Ascending aorta (tissue), 2 donors: ENCODE results near the gene MYH9. TPM values are rescaled to one million over a fixed set of nuclear protein-coding genes. Genes with fewer than 3 reads are reported as not detected.

Experiments used
- DNase-seq, 2 donors: peaks; one replicate each; pipeline ENCODE4 v3.0.0-alpha.2; 2019; ENCODE audit warnings: low spot score in 2 of 2
- H3K27ac ChIP-seq, 2 donors: fragments of 200-600 bp; sonication (generic); one replicate each; pipeline ENCODE4 v1.5.1; 2016 to 2017; ENCODE audit warnings: mild to moderate bottlenecking in 1 of 2
- H3K27me3 ChIP-seq: fragments of 200-600 bp; sonication (generic); one replicate; pipeline ENCODE4 v1.5.1; 2017
- H3K36me3 ChIP-seq, 2 donors: fragments of 200-600 bp; sonication (generic); one replicate each; pipeline ENCODE4 v1.5.1; 2016
- H3K4me1 ChIP-seq, 2 donors: fragments of 200-600 bp; sonication (generic); one replicate each; pipeline ENCODE4 v1.5.1; 2016 to 2017; ENCODE audit warnings: mild to moderate bottlenecking in 1 of 2
- H3K4me3 ChIP-seq, 2 donors: fragments of 200-600 bp; sonication (generic); one replicate each; pipeline ENCODE4 v1.5.1; 2016 to 2017; ENCODE audit warnings: mild to moderate bottlenecking in 1 of 2
- H3K9me3 ChIP-seq, 2 donors: fragments of 200-600 bp; sonication (generic); one replicate each; pipeline ENCODE4 v1.5.1; 2016
- intact Hi-C: fragments of 100-400 bp; cut with DNase I; formaldehyde crosslinking; loops from one replicate; pipeline ENCODE4 v1.15.1; 2023
- total RNA-seq: library from RNA; depleted of rRNA; stranded (reverse); fragments of >200 nt; gene quantifications from one replicate; pipeline ENCODE4 v1.1.0, GENCODE V29; 2016
- TF ChIP-seq, protein P1 (sequence below), 3 experiments: fragments of 200-600 bp in 2 of 3; fragments of 450-650 bp in 1 of 3; sonication (generic) in 2 of 3; IDR thresholded peaks; one replicate each; pipeline ENCODE4 v1.5.1; 2016 to 2019; ENCODE audit warnings: antibody characterized with exemption in 3 of 3, mild to moderate bottlenecking in 1 of 3, moderate library complexity in 1 of 3

The MYH9 gene
- total RNA-seq, 1 donor from 2014 or later, result 1,114 TPM

DNA sequence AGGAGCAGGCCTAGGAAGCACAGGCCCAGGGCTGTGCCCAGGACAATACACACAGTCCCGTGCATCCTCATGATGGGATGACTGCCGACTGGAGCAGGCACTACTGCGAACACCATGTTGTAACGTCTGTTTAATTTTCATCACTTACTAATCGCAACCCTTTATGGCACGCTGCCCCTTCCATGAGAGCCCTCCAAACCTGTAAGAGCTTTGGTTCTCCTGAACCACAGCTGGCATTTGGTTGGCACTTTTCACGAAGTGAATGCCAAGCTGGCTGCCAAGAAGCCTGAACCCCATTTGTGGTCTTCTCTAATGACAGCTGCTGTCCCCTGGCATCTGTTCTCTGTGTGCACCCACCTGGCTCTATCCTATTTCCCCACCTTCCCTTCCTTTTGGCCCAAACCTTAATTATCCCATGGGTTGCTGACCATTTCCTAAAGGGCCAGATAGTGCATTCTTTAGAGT, 98.3 kb downstream of the MYH9 start:
- intact Hi-C loops, result no loop called here
- peaks cover 86 to 90% of the 10 kb centered on the region in 2 donors for H3K36me3 ChIP-seq
- no peaks in the 10 kb centered on the region for H3K27me3 ChIP-seq
- H3K4me1 ChIP-seq, result peaks cover 0 to 3% of the 10 kb centered on the region in 2 donors
- TF ChIP-seq, protein P1, sequence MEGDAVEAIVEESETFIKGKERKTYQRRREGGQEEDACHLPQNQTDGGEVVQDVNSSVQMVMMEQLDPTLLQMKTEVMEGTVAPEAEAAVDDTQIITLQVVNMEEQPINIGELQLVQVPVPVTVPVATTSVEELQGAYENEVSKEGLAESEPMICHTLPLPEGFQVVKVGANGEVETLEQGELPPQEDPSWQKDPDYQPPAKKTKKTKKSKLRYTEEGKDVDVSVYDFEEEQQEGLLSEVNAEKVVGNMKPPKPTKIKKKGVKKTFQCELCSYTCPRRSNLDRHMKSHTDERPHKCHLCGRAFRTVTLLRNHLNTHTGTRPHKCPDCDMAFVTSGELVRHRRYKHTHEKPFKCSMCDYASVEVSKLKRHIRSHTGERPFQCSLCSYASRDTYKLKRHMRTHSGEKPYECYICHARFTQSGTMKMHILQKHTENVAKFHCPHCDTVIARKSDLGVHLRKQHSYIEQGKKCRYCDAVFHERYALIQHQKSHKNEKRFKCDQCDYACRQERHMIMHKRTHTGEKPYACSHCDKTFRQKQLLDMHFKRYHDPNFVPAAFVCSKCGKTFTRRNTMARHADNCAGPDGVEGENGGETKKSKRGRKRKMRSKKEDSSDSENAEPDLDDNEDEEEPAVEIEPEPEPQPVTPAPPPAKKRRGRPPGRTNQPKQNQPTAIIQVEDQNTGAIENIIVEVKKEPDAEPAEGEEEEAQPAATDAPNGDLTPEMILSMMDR (IDR thresholded peaks at IDR 0.05), result no peak
- no peaks in the 10 kb centered on the region for H3K9me3 ChIP-seq
- H3K27ac ChIP-seq, result no peak overlapping the region
- H3K4me3 ChIP-seq, result no peak overlapping the region
- no peak for DNase-seq

DNA sequence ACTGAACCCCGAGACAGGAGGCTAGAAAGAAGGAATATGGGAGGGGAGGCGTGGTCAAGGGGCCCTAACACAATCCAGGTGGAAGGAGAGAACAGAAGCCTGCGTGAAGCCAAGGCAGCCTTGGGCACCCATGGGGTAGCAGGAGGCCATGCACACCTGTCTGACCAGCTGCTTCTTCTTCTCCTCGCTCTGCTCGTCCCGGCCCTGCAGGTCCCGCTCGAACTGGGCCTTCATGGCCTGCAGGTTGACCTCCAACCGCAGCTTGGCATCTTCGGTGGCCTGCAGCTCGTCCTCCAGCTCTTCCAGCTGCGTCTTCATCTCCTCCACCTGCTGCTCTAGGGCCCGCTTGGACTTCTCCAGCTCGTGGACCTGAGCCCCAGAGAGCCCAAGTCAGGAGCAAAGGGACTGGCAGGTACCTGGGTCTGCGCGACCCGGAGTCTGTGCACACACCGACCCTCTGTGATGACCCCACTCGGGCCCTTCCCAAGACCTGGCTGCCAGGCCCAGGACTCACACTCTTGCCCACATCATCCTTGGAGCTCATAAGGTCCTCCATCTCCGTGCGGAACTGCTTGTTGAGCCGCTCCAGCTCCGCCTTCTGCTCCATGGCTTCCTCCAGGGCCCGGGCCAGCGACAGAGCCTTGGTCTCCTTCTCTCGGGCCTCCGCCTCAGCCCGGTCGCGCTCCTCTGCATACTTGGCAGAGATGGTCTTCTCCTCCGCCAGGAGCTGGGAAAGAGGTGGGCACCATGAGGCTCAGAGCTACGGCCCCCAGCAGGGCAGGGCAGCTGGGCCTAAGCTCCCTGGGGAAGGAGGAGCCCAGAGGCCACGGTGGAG, 99.0 kb downstream of the MYH9 start:
- DNase-seq, result no peak
- TF ChIP-seq, protein P1 (IDR thresholded peaks at IDR 0.05), result no peak
- H3K4me3 ChIP-seq, result no peak overlapping the region
- peaks cover 0 to 3% of the 10 kb centered on the region in 2 donors for H3K4me1 ChIP-seq
- intact Hi-C loops, result no loop called here
- H3K9me3 ChIP-seq, result no peaks in the 10 kb centered on the region
- no peaks in the 10 kb centered on the region for H3K27me3 ChIP-seq
- peak overlapping the region in 1 of 2 donors; percentile 28 for H3K27ac ChIP-seq
- H3K36me3 ChIP-seq, result peaks cover 86 to 90% of the 10 kb centered on the region in 2 donors

DNA sequence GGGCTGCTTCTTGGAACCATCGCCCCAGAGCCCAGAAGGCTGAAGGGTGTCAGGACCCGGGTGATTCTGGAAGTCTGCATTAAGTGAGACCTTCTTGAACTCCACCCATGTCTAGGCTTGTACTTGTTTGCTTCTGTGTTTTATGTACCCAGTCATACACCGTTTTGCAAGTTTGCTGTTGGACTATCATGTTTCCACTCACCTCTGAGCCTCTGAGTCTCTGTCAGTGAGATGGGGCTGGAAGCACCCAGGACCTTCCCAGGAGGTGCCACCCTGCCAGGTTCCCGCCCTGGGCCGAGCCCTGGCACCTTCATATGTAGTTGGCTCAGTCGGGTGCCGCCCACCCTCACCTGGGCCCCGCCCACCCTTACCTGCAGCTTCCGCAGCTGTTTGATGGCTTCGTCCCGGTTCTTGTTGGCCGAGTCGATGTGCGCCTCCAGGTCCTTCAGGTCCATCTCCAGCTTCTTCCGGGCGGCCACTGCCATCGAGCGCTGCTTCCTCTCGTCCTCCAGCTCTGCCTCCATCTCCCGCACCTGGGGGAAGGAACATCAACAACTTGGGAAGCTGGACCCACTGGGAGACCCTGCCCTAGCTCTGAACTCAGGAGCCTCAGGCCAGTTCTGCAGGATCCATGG, 99.8 kb downstream of the MYH9 start:
- DNase-seq, result no peak
- TF ChIP-seq, protein P1 (IDR thresholded peaks at IDR 0.05), result no peak
- Histone ChIP-seq H3K9me3 (no peaks in the 10 kb centered on the region), H3K27me3 (no peaks in the 10 kb centered on the region), H3K36me3 (peaks cover 84 to 90% of the 10 kb centered on the region in 2 donors), H3K27ac (peak overlapping the region in 1 of 2 donors; percentile 28), H3K4me3 (no peak overlapping the region), H3K4me1 (peaks cover 0 to 3% of the 10 kb centered on the region in 2 donors)
- intact Hi-C loops, result no loop called here

DNA sequence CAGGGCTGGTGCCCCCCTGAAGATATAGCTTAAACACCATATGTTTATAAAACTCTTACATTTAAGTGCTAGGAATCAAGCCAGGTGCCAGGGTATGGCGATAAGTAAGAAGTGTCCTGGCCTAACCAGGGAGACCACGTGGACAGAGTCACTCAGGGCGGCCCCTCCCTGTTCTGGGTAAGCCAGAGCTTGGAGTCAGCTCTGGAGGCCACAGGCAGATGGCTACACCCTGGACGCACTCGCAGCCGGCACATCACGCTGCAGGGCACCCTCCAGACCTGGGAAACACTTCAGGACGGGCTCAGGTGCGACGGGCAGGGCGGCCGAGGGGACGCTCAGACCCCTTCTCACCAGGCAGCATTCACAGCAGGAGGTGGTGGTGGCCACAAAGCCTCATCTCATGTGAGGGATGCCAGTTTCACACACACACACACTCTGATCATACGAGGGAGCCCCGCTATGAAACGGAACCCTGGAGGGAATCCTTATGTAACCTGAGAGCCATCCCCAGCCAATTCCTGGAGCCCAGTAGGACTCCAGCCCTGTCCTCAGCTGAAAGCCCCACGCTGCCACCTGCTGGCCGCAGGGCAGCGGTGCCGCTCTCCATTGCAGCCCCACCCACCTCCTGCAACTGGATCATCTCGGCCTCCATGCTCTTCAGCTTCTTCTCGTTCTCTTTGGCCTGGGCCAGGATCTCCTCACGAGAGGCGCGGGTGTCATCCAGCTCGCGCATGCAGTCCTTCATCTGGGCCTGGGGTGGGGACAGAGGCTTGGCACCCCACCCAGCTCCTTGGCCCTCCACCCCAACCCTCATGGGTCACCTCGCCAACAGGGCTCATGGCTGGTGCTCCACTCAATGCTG, 101.4 kb downstream of the MYH9 start:
- H3K4me3 ChIP-seq, result no peak overlapping the region
- H3K27ac ChIP-seq, result peak overlapping the region; percentile 57 to 62
- H3K9me3 ChIP-seq, result no peaks in the 10 kb centered on the region
- TF ChIP-seq, protein P1 (IDR thresholded peaks at IDR 0.05), result peak; percentile 76 to 83 (median 82)
- intact Hi-C loops, result no loop called here
- peaks cover 0 to 3% of the 10 kb centered on the region in 2 donors for H3K4me1 ChIP-seq
- peaks cover 85 to 92% of the 10 kb centered on the region in 2 donors for H3K36me3 ChIP-seq
- H3K27me3 ChIP-seq, result no peaks in the 10 kb centered on the region
- DNase-seq, result peak in 1 of 2 donors; percentile 85

DNA sequence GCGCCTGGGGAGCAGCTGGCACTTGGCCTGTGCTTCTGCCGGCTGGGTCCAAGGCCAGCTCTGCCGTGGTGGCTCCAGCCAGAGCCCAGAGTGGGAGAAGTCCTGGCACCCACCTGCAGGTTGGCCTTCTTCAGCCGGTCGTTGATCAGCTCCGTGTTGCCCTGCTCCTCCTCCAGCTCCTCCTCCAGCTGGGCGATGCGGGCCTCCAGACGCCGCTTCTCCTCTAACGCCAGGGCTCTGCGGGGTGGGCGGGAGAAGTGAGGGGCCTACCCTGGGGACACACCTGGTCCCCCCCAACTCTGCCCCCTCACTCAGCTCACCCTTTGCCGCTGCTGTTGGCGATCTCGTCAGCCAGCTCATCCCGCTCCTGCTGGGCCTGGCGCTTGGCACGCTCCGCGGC, 102.2 kb downstream of the MYH9 start:
- Histone ChIP-seq H3K4me1 (peaks cover 0 to 3% of the 10 kb centered on the region in 2 donors), H3K27ac (peak overlapping the region; percentile 57 to 62), H3K4me3 (no peak overlapping the region), H3K36me3 (peaks cover 92 to 100% of the 10 kb centered on the region in 2 donors), H3K9me3 (no peaks in the 10 kb centered on the region), H3K27me3 (no peaks in the 10 kb centered on the region)
- intact Hi-C loops, result no loop called here
- TF ChIP-seq, protein P1 (IDR thresholded peaks at IDR 0.05), result no peak
- DNase-seq, result no peak
